CD4-positive, alpha-beta T cell (primary cell): Measurements from ENCODE around the gene LTO1. TPM values are rescaled to one million over a fixed set of nuclear protein-coding genes. Genes with fewer than 3 reads are reported as not detected.
A peak's percentile ranks its signal among the peaks of the same experiment; 100 is the strongest.

Source experiments
- ATAC-seq: fragments of 200-7000 bp; cut with Tn5 transposase; one replicate; pipeline ENCODE4 v1.10.0; 2022; ENCODE audit warnings: mild to moderate bottlenecking; ENCODE audit not compliant: poor library complexity
- CTCF ChIA-PET: fragments of 350-600 bp; sonication (Branson Sonifier 250); formaldehyde crosslinking; loops from one replicate; lab custom pipeline; 2021; ENCODE audit warnings: antibody characterized with exemption, inconsistent platforms; lab: Charles Lee
- POLR2A ChIA-PET: fragments of 350-600 bp; sonication (Branson Sonifier 250); formaldehyde crosslinking; loops from one replicate; lab custom pipeline; 2021; ENCODE audit warnings: antibody characterized with exemption, inconsistent platforms; lab: Charles Lee
- DNase-seq, 14 experiments: peaks; one replicate each; pipeline ENCODE4 v3.0.0-alpha.2; 2013 to 2020; ENCODE audit warnings: mixed read lengths in 2 of 14
- H3K27ac ChIP-seq, 2 donors: one replicate each; pipeline versions ENCODE4 v1.5.1 to v1.7.0; 2013; ENCODE audit warnings: low read length in 2 of 2, low read depth in 1 of 2, mild to moderate bottlenecking in 1 of 2
- H3K27me3 ChIP-seq, 2 experiments: 1 replicate in 1 of 2; 2 replicates in 1 of 2; pipeline versions ENCODE4 v1.6.1 to v1.7.0; 2013; ENCODE audit warnings: low read length in 2 of 2, control low read depth in 1 of 2, mild to moderate bottlenecking in 1 of 2, moderate library complexity in 1 of 2; ENCODE audit not compliant: insufficient read depth in 2 of 2, control insufficient read depth in 1 of 2
- H3K36me3 ChIP-seq: one replicate; pipeline ENCODE4 v1.6.1; 2013; ENCODE audit warnings: low read length, control low read depth; ENCODE audit not compliant: insufficient read depth
- H3K4me1 ChIP-seq: one replicate; pipeline ENCODE4 v1.6.1; 2013; ENCODE audit warnings: low read length, control low read depth; ENCODE audit not compliant: insufficient read depth
- H3K4me3 ChIP-seq: one replicate; pipeline ENCODE4 v1.5.1; 2013; ENCODE audit warnings: mild to moderate bottlenecking, low read length, moderate library complexity
- H3K9me3 ChIP-seq, 2 experiments: 1 replicate in 1 of 2; 2 replicates in 1 of 2; pipeline versions ENCODE4 v1.6.1 to v1.7.0; 2013; ENCODE audit warnings: low read length in 2 of 2, mild to moderate bottlenecking in 2 of 2, control low read depth in 1 of 2, moderate library complexity in 1 of 2; ENCODE audit not compliant: control insufficient read depth in 1 of 2, insufficient read depth in 1 of 2
- H3K27ac Mint-ChIP-seq: one replicate; pipeline ENCODE4 v1.8.0; 2020; ENCODE audit warnings: mixed read lengths
- H3K27me3 Mint-ChIP-seq: one replicate; pipeline ENCODE4 v1.8.0; 2021; ENCODE audit warnings: mixed read lengths
- H3K36me3 Mint-ChIP-seq: one replicate; pipeline ENCODE4 v1.8.0; 2021; ENCODE audit warnings: low read depth, mixed read lengths
- H3K4me1 Mint-ChIP-seq: one replicate; pipeline ENCODE4 v1.8.0; 2021; ENCODE audit warnings: low read depth, mixed read lengths
- H3K4me3 Mint-ChIP-seq: one replicate; pipeline ENCODE4 v1.8.0; 2020; ENCODE audit warnings: mild to moderate bottlenecking, mixed read lengths
- H3K9me3 Mint-ChIP-seq: one replicate; pipeline ENCODE4 v1.8.0; 2020; ENCODE audit warnings: mixed read lengths
- intact Hi-C, 2 experiments: fragments of 100-400 bp; cut with DNase I in 1 of 2; cut with micrococcal nuclease in 1 of 2; formaldehyde crosslinking; loops; one replicate each; pipeline versions ENCODE4 v1.15.1 to v1.9.0; 2023 to 2025; cut with DNase I, micrococcal nuclease
- total RNA-seq, 174 experiments: library from RNA in 2 of 174; stranded (reverse) in 2 of 174; gene quantifications; one replicate each; pipeline ENCODE4 v1.2.3 and lab custom pipeline; 2021 to 2026
- TF ChIP-seq, protein P1 (sequence below): fragments of 200-600 bp; IDR thresholded peaks from one replicate; pipeline ENCODE4 v1.8.0; 2022; ENCODE audit warnings: antibody characterized with exemption, mild to moderate bottlenecking

The LTO1 gene
- total RNA-seq, 2 experiments from 2014 or later = 33.5 to 35.5 TPM

DNA sequence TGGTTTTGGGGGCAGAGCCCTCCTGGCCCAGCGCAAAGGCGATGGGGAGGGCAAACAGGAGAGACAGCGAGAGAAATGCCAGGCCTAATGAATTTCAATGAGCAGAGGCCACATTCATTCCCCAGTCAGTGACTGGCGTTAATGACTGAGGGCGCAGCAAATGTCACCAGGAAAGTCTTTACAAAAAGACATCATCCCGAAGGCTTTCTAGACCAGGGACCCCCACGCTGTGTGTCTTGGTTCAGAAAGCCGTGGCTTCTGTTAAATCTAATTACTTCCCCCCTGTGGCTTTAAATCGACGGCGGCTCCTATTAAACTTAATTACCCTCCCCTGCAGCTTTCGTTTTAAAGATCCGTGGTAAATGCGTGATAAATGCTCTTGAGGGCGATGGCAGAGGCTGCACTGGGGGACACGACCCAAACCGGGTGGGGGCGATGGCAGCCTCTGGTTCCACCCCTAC lies 30.2 kb upstream of the LTO1 start:
- Mint-ChIP-seq H3K36me3 (no peaks in the 10 kb centered on the region), H3K4me1 (peaks cover 5% of the 10 kb centered on the region), H3K27me3 (peaks cover 53% of the 10 kb centered on the region), H3K27ac (no peak overlapping the region), H3K4me3 (no peak overlapping the region), H3K9me3 (no peaks in the 10 kb centered on the region)
- H3K4me3 ChIP-seq = no peak overlapping the region
- ATAC-seq = no peak
- H3K27me3 ChIP-seq = peaks cover 55 to 61% of the 10 kb centered on the region in 2 experiments
- ChIA-PET POLR2A (no interaction called here), CTCF (no interaction called here)
- H3K27ac ChIP-seq = no peak overlapping the region
- intact Hi-C loops = no loop called here
- peaks cover 0 to 15% of the 10 kb centered on the region in 2 experiments for H3K9me3 ChIP-seq
- no peak for DNase-seq
- TF ChIP-seq, protein P1, sequence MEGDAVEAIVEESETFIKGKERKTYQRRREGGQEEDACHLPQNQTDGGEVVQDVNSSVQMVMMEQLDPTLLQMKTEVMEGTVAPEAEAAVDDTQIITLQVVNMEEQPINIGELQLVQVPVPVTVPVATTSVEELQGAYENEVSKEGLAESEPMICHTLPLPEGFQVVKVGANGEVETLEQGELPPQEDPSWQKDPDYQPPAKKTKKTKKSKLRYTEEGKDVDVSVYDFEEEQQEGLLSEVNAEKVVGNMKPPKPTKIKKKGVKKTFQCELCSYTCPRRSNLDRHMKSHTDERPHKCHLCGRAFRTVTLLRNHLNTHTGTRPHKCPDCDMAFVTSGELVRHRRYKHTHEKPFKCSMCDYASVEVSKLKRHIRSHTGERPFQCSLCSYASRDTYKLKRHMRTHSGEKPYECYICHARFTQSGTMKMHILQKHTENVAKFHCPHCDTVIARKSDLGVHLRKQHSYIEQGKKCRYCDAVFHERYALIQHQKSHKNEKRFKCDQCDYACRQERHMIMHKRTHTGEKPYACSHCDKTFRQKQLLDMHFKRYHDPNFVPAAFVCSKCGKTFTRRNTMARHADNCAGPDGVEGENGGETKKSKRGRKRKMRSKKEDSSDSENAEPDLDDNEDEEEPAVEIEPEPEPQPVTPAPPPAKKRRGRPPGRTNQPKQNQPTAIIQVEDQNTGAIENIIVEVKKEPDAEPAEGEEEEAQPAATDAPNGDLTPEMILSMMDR = no peak
- H3K4me1 ChIP-seq = peaks cover 11% of the 10 kb centered on the region
- no peaks in the 10 kb centered on the region for H3K36me3 ChIP-seq

DNA sequence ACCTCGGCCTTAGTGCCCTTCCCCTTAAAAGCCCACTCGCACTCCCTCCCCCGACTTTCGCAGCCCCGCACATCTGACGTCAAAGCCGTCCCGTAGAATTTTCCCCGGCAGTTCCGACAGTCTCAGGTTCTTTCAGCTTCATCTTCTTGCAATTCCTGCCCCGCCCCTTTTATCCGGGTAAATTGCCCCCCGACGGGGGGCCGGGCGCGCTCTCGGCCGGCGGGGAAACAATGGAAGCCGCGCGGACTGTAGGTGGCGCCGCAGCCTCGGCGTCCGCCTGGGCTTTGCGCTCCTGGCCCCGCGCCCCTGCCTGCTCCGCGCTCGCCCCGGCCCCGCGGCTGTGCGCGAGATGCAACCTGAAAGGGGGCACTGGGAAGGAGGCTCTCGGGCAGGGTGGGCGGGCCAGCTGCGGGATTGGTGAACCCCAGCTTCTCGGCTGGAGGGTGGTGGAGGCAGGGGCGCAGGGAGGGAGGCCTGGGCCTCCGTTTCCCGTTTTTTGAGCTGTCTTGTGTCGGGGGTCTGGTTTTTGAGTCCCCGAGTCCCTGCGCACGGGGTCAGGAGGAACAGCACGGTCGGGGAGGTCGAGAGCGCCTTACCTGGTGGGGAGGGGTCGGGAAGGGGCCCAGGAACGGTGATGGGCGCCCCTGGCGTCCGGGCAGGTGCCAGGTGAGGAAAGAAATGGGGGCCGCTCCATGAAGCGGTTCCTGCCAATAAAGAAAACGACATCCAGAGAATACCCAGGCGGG lies 29.5 kb upstream of the LTO1 start:
- H3K9me3 ChIP-seq = peaks cover 0 to 14% of the 10 kb centered on the region in 2 experiments
- Mint-ChIP-seq H3K27ac (no peak overlapping the region), H3K4me1 (peaks cover 5% of the 10 kb centered on the region), H3K27me3 (peaks cover 60% of the 10 kb centered on the region), H3K36me3 (no peaks in the 10 kb centered on the region), H3K9me3 (no peaks in the 10 kb centered on the region), H3K4me3 (peak overlapping the region; percentile 66)
- no peak overlapping the region for H3K27ac ChIP-seq
- intact Hi-C loops = loop anchor here in 1 of 2 experiments (5.0 kb wide), 1 partner anchor 183 kb away; no protein-coding TSS in a partner anchor
- ChIA-PET CTCF (no interaction called here), POLR2A (no interaction called here)
- peaks cover 11% of the 10 kb centered on the region for H3K4me1 ChIP-seq
- ATAC-seq (peak; percentile 34), DNase-seq (peak in 2 of 14 experiments; percentile 27 to 30)
- peaks cover 58 to 66% of the 10 kb centered on the region in 2 experiments for H3K27me3 ChIP-seq
- H3K36me3 ChIP-seq = no peaks in the 10 kb centered on the region
- TF ChIP-seq, protein P1 = no peak
- H3K4me3 ChIP-seq = no peak overlapping the region

DNA sequence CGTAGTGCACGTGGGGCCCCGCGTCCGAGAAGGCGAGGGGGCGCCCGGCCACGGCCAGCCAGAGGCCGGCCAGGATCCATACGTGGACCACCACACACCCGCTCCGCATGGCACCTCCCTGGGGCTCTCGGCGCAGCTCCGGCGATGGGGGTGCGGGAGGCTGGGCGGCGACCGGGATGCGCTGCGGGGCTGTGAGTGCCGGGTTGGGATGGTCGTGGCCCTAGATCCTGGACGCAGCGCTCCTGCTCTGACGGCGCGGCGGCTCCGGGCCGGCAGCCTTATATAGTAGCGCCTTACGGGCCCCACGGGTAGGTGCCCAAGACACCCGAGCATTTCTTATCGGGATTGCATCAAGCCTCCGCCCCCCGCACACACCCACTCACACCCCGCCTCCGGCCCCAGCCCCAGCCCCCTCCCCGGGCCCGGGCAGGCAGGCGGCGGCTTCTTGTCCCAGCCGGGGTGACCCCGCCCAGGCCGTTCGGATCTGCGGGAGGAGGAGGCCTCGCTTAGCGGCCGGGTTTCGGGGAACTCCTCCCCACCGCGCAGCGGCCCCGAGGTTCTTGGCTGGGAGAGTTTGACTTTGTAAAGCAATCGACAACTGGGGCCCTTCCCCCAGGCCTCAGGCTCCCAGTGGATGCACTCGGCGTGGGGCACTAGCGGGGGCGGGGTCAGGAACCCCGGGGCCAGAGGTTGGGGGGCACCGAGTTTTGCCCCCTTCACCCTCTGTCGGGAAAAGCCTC lies 28.8 kb upstream of the LTO1 start, which contains the start of gene FGF19:
TSS of gene FGF19 (minus strand) at position 255 of the 740 bp plus-strand sequence. CDS start at position 109, 146 bp downstream.
- intact Hi-C loops = loop anchor here in 1 of 2 experiments (5.0 kb wide), 1 partner anchor 183 kb away; no protein-coding TSS in a partner anchor
- CTCF ChIA-PET = no interaction called here
- H3K27me3 ChIP-seq = peaks cover 64 to 72% of the 10 kb centered on the region in 2 experiments

More for the DNA sequence above, 28.8 kb upstream of the LTO1 start, which contains the start of gene FGF19:
- Mint-ChIP-seq H3K4me3 (peak within 1 kb of the TSS; percentile 66), H3K9me3 (no peaks in the 10 kb centered on the region), H3K4me1 (peaks cover 5% of the 10 kb centered on the region), H3K27me3 (peaks cover 67% of the 10 kb centered on the region), H3K36me3 (no peaks in the 10 kb centered on the region), H3K27ac (no peak within 1 kb of the TSS)
- peaks cover 11% of the 10 kb centered on the region for H3K4me1 ChIP-seq
- H3K9me3 ChIP-seq = peaks cover 0 to 14% of the 10 kb centered on the region in 2 experiments
- DNase-seq (no peak), ATAC-seq (no peak)
- TF ChIP-seq, protein P1 = no peak
- POLR2A ChIA-PET = no interaction called here
- H3K4me3 ChIP-seq = no peak within 1 kb of the TSS
- H3K36me3 ChIP-seq = no peaks in the 10 kb centered on the region
- H3K27ac ChIP-seq = no peak within 1 kb of the TSS
